H9 (cell line): ENCODE measurements around the gene RTL5. TPM values are rescaled to one million over a fixed set of nuclear protein-coding genes. Genes with fewer than 3 reads are reported as not detected.

Experiments used
- DNase-seq: peaks from one replicate; pipeline ENCODE4 v3.0.0-alpha.2; 2017
- H2AFZ ChIP-seq: one replicate; pipeline ENCODE4 v1.6.1; 2013; ENCODE audit warnings: mild to moderate bottlenecking, low read length, control low read depth, moderate library complexity
- H2AK5ac ChIP-seq: 2 replicates; pipeline ENCODE4 v1.6.1; 2013; ENCODE audit warnings: low read length, control low read depth, mixed read lengths; ENCODE audit not compliant: insufficient read length
- H2BK120ac ChIP-seq: one replicate; pipeline ENCODE4 v1.6.1; 2013; ENCODE audit warnings: low read depth, mild to moderate bottlenecking, low read length, control low read depth, inconsistent platforms; ENCODE audit not compliant: poor library complexity, severe bottlenecking
- H2BK12ac ChIP-seq: 2 replicates; pipeline ENCODE4 v1.6.1; 2013; ENCODE audit warnings: low read length, control low read depth, mixed read lengths, low read depth; ENCODE audit not compliant: insufficient read length
- H2BK15ac ChIP-seq: 2 replicates; pipeline ENCODE4 v1.6.1; 2013; ENCODE audit warnings: low read depth, low read length, control low read depth
- H2BK20ac ChIP-seq: one replicate; pipeline ENCODE4 v1.6.1; 2013; ENCODE audit warnings: low read depth, mild to moderate bottlenecking, low read length, control low read depth, inconsistent platforms; ENCODE audit not compliant: poor library complexity, severe bottlenecking
- H2BK5ac ChIP-seq: 2 replicates; pipeline ENCODE4 v1.6.1; 2013; ENCODE audit warnings: low read length, control low read depth, mixed read lengths; ENCODE audit not compliant: insufficient read length
- H3K14ac ChIP-seq: 2 replicates; pipeline ENCODE4 v1.6.1; 2013; ENCODE audit warnings: low read length, control low read depth; ENCODE audit not compliant: insufficient read depth
- H3K18ac ChIP-seq: 2 replicates; pipeline ENCODE4 v1.6.1; 2013; ENCODE audit warnings: low read depth, mild to moderate bottlenecking, mixed read lengths, low read length, control low read depth; ENCODE audit not compliant: insufficient read length
- H3K23ac ChIP-seq: 2 replicates; pipeline ENCODE4 v1.6.1; 2013; ENCODE audit warnings: low read length, control low read depth, mixed read lengths, low read depth; ENCODE audit not compliant: insufficient read length
- H3K23me2 ChIP-seq: 2 replicates; pipeline ENCODE4 v1.6.1; 2013; ENCODE audit warnings: low read depth, mild to moderate bottlenecking, mixed read lengths, low read length, control low read depth; ENCODE audit not compliant: insufficient read length, poor library complexity, severe bottlenecking
- H3K27ac ChIP-seq: 2 replicates; pipeline ENCODE4 v1.5.1; 2013; ENCODE audit warnings: low read length, control low read depth, mixed read lengths, low read depth; ENCODE audit not compliant: insufficient read length
- H3K27me3 ChIP-seq: 2 replicates; pipeline ENCODE4 v1.6.1; 2013; ENCODE audit warnings: low read length, control low read depth, inconsistent platforms; ENCODE audit not compliant: insufficient read depth
- H3K4ac ChIP-seq: 2 replicates; pipeline ENCODE4 v1.6.1; 2013; ENCODE audit warnings: low read depth, mild to moderate bottlenecking, control low read depth, inconsistent platforms, low read length, moderate library complexity
- H3K4me1 ChIP-seq: 2 replicates; pipeline ENCODE4 v1.6.1; 2013; ENCODE audit warnings: low read length, control low read depth, inconsistent platforms; ENCODE audit not compliant: insufficient read depth
- H3K4me2 ChIP-seq: 2 replicates; pipeline ENCODE4 v1.6.1; 2013; ENCODE audit warnings: low read length, control low read depth, mixed read lengths; ENCODE audit not compliant: insufficient read length, insufficient read depth
- H3K56ac ChIP-seq: 2 replicates; pipeline ENCODE4 v1.6.1; 2013; ENCODE audit warnings: low read depth, mild to moderate bottlenecking, mixed read lengths, low read length, control low read depth; ENCODE audit not compliant: insufficient read length
- H3K79me1 ChIP-seq: 2 replicates; pipeline ENCODE4 v1.6.1; 2013; ENCODE audit warnings: low read depth, mild to moderate bottlenecking, moderate library complexity, low read length, control low read depth, inconsistent platforms; ENCODE audit not compliant: insufficient read depth, poor library complexity, severe bottlenecking
- H3K79me2 ChIP-seq: 2 replicates; pipeline ENCODE4 v1.6.1; 2013; ENCODE audit warnings: low read length, control low read depth, inconsistent platforms; ENCODE audit not compliant: insufficient read depth
- H3K9ac ChIP-seq: 2 replicates; pipeline ENCODE4 v1.6.1; 2013; ENCODE audit warnings: low read length, control low read depth, mixed read lengths; ENCODE audit not compliant: insufficient read length; ENCODE audit errors: extremely low read depth
- H3K9me3 ChIP-seq: one replicate; pipeline ENCODE4 v1.6.1; 2013; ENCODE audit warnings: low read depth, low read length, inconsistent platforms; ENCODE audit not compliant: control insufficient read depth
- H3T11ph ChIP-seq: one replicate; pipeline ENCODE4 v1.6.1; 2013; ENCODE audit warnings: mild to moderate bottlenecking, low read length, control low read depth, inconsistent platforms
- H4K20me1 ChIP-seq: one replicate; pipeline ENCODE4 v1.6.1; 2013; ENCODE audit not compliant: control insufficient read depth, insufficient read length, insufficient read depth
- H4K5ac ChIP-seq: 2 replicates; pipeline ENCODE4 v1.6.1; 2013; ENCODE audit warnings: low read depth, mild to moderate bottlenecking, mixed read lengths, low read length, control low read depth; ENCODE audit not compliant: insufficient read length
- H4K8ac ChIP-seq: replicated peaks from 2 replicates; pipeline ENCODE4 v1.6.1; 2013; ENCODE audit warnings: low read length, control low read depth, mixed read lengths, low read depth; ENCODE audit not compliant: insufficient read length
- H4K91ac ChIP-seq: 2 replicates; pipeline ENCODE4 v1.6.1; 2013; ENCODE audit warnings: low read depth, mild to moderate bottlenecking, moderate library complexity, mixed read lengths, low read length, control low read depth; ENCODE audit not compliant: insufficient read length
- H3K27ac Mint-ChIP-seq, 3 experiments: 2 replicates in 2 of 3; 3 replicates in 1 of 3; pipeline ENCODE4 v1.8.0; 2020 to 2021; ENCODE audit warnings: mixed read lengths in 3 of 3, mild to moderate bottlenecking in 1 of 3, moderate library complexity in 1 of 3
- H3K27me3 Mint-ChIP-seq: 2 replicates; pipeline ENCODE4 v1.8.0; 2021; ENCODE audit warnings: low read depth, mild to moderate bottlenecking, moderate library complexity, mixed read lengths
- H3K36me3 Mint-ChIP-seq, 3 experiments: 2 replicates in 2 of 3; 3 replicates in 1 of 3; pipeline ENCODE4 v1.8.0; 2020 to 2021; ENCODE audit warnings: low read depth in 3 of 3, mixed read lengths in 3 of 3; ENCODE audit not compliant: insufficient read depth in 1 of 3
- H3K4me1 Mint-ChIP-seq, 2 experiments: 2 replicates each; pipeline ENCODE4 v1.8.0; 2020; ENCODE audit warnings: mixed read lengths in 2 of 2
- H3K4me3 Mint-ChIP-seq, 2 experiments: 2 replicates in 1 of 2; 3 replicates in 1 of 2; pipeline ENCODE4 v1.8.0; 2020 to 2021; ENCODE audit warnings: mild to moderate bottlenecking in 2 of 2, mixed read lengths in 2 of 2, moderate library complexity in 1 of 2
- H3K9me3 Mint-ChIP-seq, 2 experiments: 2 replicates in 1 of 2; 3 replicates in 1 of 2; pipeline ENCODE4 v1.8.0; 2020; ENCODE audit warnings: mild to moderate bottlenecking in 2 of 2, mixed read lengths in 2 of 2, moderate library complexity in 1 of 2
- CTCF ChIP-seq: fragments of 200-600 bp; sonication (generic); conservative IDR thresholded peaks from 3 replicates; pipeline ENCODE4 v1.8.0; 2021; ENCODE audit warnings: antibody characterized with exemption, mild to moderate bottlenecking
- WGBS: extraction: QIAGEN DNeasy Blood & Tissue Kit; methylation state at CpG from one replicate; pipeline ENCODE4 v1.1.7; 2013; ENCODE audit warnings: missing lambda C conversion rate, low lambda C conversion rate, mixed read lengths; ENCODE audit not compliant: insufficient read length; ENCODE audit errors: extremely low coverage; 5-methylcytosine and 5-hydroxymethylcytosine counted together
- total RNA-seq: library from RNA; stranded (reverse); gene quantifications from 2 replicates; pipeline ENCODE4 v1.2.1, GENCODE V29; 2021

The RTL5 gene
- total RNA-seq, 1 experiment from 2014 or later, result 1.2 TPM

GRCh38 chrX:72127332-72127731 lies 4.4 kb downstream of the RTL5 start:
- Histone ChIP-seq H2BK12ac (no peak overlapping the region), H3T11ph (no peak overlapping the region), H3K4ac (no peak overlapping the region), H3K79me1 (no peaks in the 10 kb centered on the region), H3K79me2 (no peaks in the 10 kb centered on the region), H3K14ac (no peak overlapping the region; the same call in 1 of the 2 replicates), H4K91ac (no peak overlapping the region), H3K27me3 (peaks cover 13% of the 10 kb centered on the region; the same call in 1 of the 2 replicates), H2BK5ac (no peak overlapping the region), H3K4me2 (no peak overlapping the region), H2BK20ac (no peak overlapping the region), H4K5ac (no peak overlapping the region), H3K9me3 (peaks cover 28% of the 10 kb centered on the region), H3K4me1 (peaks cover 4% of the 10 kb centered on the region; the same call in 1 of the 2 replicates), H2AK5ac (no peak overlapping the region), H3K56ac (no peak overlapping the region), H4K20me1 (no peaks in the 10 kb centered on the region), H3K18ac (no peak overlapping the region), H2BK15ac (no peak overlapping the region), H2AFZ (no peak overlapping the region), H2BK120ac (no peak overlapping the region), H3K9ac (no peak overlapping the region), H4K8ac (no peak overlapping the region), H3K27ac (no peak overlapping the region), H3K23ac (no peak overlapping the region), H3K23me2 (no peaks in the 10 kb centered on the region)
- no peak overlapping the region for H3K4me3 Mint-ChIP-seq
- no peak for DNase-seq
- H3K27ac Mint-ChIP-seq, result no peak overlapping the region
- peaks cover 50% of the 10 kb centered on the region for H3K27me3 Mint-ChIP-seq
- H3K36me3 Mint-ChIP-seq, result peaks cover 15 to 17% (median 16%) of the 10 kb centered on the region in 3 experiments; a peak in 6 of 7 replicates
- peaks cover 75 to 79% of the 10 kb centered on the region in 2 experiments for H3K9me3 Mint-ChIP-seq
- WGBS, result no CpG with 5 or more reads among the region's 3 CpGs
- H3K4me1 Mint-ChIP-seq, result peaks cover 36% of the 10 kb centered on the region in 2 experiments
- no peak for TF ChIP-seq CTCF
